A549 (cell line): Measurements from ENCODE around the gene CACNA1H. TPM values are rescaled to one million over a fixed set of nuclear protein-coding genes. Genes with fewer than 3 reads are reported as not detected.
A peak's percentile ranks its signal among the peaks of the same experiment; 100 is the strongest.

Experiments used
- ATAC-seq, 2 experiments: fragments of 200-7000 bp in 1 of 2; fragments of >200 bp in 1 of 2; cut with Nextera tagmentation in 1 of 2; cut with Tn5 transposase in 1 of 2; 3 replicates each; pipeline versions ENCODE4 v1.8.0 to v1.9.1; 2018 to 2020; ENCODE audit warnings: mild to moderate bottlenecking in 1 of 2, moderate library complexity in 1 of 2
- CTCF ChIA-PET: fragments of 300-600 bp; sonication (Branson Sonifier 250); formaldehyde crosslinking; extraction: SDS; loops from one replicate; lab custom pipeline; 2021; ENCODE audit warnings: antibody characterized with exemption, inconsistent platforms; lab: Yijun Ruan, JAX
- POLR2A ChIA-PET: fragments of 350-600 bp; formaldehyde crosslinking; extraction: SDS; loops from one replicate; lab custom pipeline; 2021; ENCODE audit warnings: antibody characterized with exemption, inconsistent platforms; lab: Yijun Ruan, JAX
- DNase-seq, 2 experiments: peaks; one replicate each; pipeline versions ENCODE4 v3.0.0 to v3.0.0-alpha.2; 2011 to 2016; ENCODE audit warnings: low read depth in 1 of 2, low spot score in 1 of 2
- FAIRE-seq: peaks from 2 replicates; lab custom pipeline; 2011; peaks lifted over from hg19 to GRCh38; lab: Jason Lieb, UNC
- H3K27ac ChIP-seq, 2 experiments: fragments of >200 bp; sonication (Bioruptor Twin); formaldehyde crosslinking; 3 replicates each; pipeline ENCODE4 v1.5.1; 2016 to 2017
- H3K4me1 ChIP-seq: fragments of >200 bp; sonication (Bioruptor Twin); formaldehyde crosslinking; 3 replicates; pipeline ENCODE4 v1.6.1; 2016
- H3K4me2 ChIP-seq: fragments of >200 bp; sonication (Bioruptor Twin); formaldehyde crosslinking; 3 replicates; pipeline ENCODE4 v1.6.1; 2016
- H3K4me3 ChIP-seq: fragments of >200 bp; sonication (Bioruptor Twin); formaldehyde crosslinking; 3 replicates; pipeline ENCODE4 v1.5.1; 2016
- H3K9me3 ChIP-seq: fragments of >200 bp; sonication (Bioruptor Twin); formaldehyde crosslinking; 3 replicates; pipeline ENCODE4 v1.6.1; 2016
- ATOH8 ChIP-seq: fragments of 250-450 bp; sonication (Bioruptor Pico); IDR thresholded peaks from 2 replicates; pipeline ENCODE4 v1.5.0; 2020; ENCODE audit warnings: low read depth, mild to moderate bottlenecking, moderate library complexity
- CBX2 ChIP-seq: fragments of 200-600 bp; sonication (generic); IDR thresholded peaks from 2 replicates; pipeline ENCODE4 v1.6.1; 2016; ENCODE audit warnings: low read depth, mild to moderate bottlenecking, borderline replicate concordance
- CEBPB ChIP-seq, 2 experiments: fragments of >200 bp in 1 of 2; sonication (Bioruptor Twin) in 1 of 2; formaldehyde crosslinking in 1 of 2; IDR thresholded peaks; 2 replicates each; pipeline ENCODE4 v1.6.1; 2012 to 2016
- CHD4 ChIP-seq: fragments of 200-600 bp; sonication (generic); IDR thresholded peaks from 2 replicates; pipeline ENCODE4 v1.6.1; 2016; ENCODE audit warnings: antibody characterized with exemption, mild to moderate bottlenecking, borderline replicate concordance
- EHF ChIP-seq: fragments of 250-450 bp; sonication (Bioruptor Pico); IDR thresholded peaks from 2 replicates; pipeline ENCODE4 v1.5.0; 2020; ENCODE audit warnings: mild to moderate bottlenecking
- EP300 ChIP-seq, 2 experiments: fragments of >200 bp; sonication (Bioruptor Twin); formaldehyde crosslinking; IDR thresholded peaks; 2 replicates in 1 of 2; 3 replicates in 1 of 2; pipeline ENCODE4 v1.6.1; 2016 to 2017
- GATA3 ChIP-seq: IDR thresholded peaks from 2 replicates; pipeline ENCODE4 v1.6.1; 2012; ENCODE audit warnings: borderline replicate concordance
- HDAC2 ChIP-seq: fragments of 200-600 bp; sonication (generic); IDR thresholded peaks from 2 replicates; pipeline ENCODE4 v1.6.1; 2016
- HEYL ChIP-seq: fragments of 250-450 bp; sonication (Bioruptor Pico); IDR thresholded peaks from 2 replicates; pipeline ENCODE4 v1.8.0; 2021; ENCODE audit warnings: mild to moderate bottlenecking, moderate library complexity
- JUN ChIP-seq, 2 experiments: fragments of >200 bp; sonication (Bioruptor Twin); formaldehyde crosslinking; IDR thresholded peaks; 2 replicates in 1 of 2; 3 replicates in 1 of 2; pipeline ENCODE4 v1.6.1; 2016 to 2017
- KDM1A ChIP-seq: fragments of 200-600 bp; sonication (generic); IDR thresholded peaks from 2 replicates; pipeline ENCODE4 v1.6.1; 2016; ENCODE audit warnings: low read depth, mild to moderate bottlenecking
- KDM5A ChIP-seq: fragments of 200-600 bp; sonication (generic); IDR thresholded peaks from 2 replicates; pipeline ENCODE4 v1.6.1; 2016; ENCODE audit warnings: antibody characterized with exemption, mild to moderate bottlenecking
- NPAS2 ChIP-seq: fragments of 250-450 bp; sonication (Bioruptor Pico); IDR thresholded peaks from 2 replicates; pipeline ENCODE4 v1.8.0; 2022; ENCODE audit warnings: mild to moderate bottlenecking, moderate library complexity, borderline replicate concordance
- PHF8 ChIP-seq: fragments of 200-600 bp; sonication (generic); IDR thresholded peaks from 2 replicates; pipeline ENCODE4 v1.6.1; 2016; ENCODE audit warnings: low read depth, mild to moderate bottlenecking, antibody characterized with exemption, moderate library complexity, borderline replicate concordance
- RARB ChIP-seq: fragments of 250-450 bp; sonication (Bioruptor Pico); IDR thresholded peaks from 2 replicates; pipeline ENCODE4 v1.8.0; 2021; ENCODE audit warnings: mild to moderate bottlenecking, moderate library complexity
- RCOR1 ChIP-seq: fragments of 150-350 bp; IDR thresholded peaks from 2 replicates; pipeline ENCODE4 v1.6.1; 2014; ENCODE audit warnings: antibody characterized with exemption, low read length, low read depth
- RFX5 ChIP-seq: fragments of 450-650 bp; IDR thresholded peaks from 2 replicates; pipeline ENCODE4 v1.7.1; 2014; ENCODE audit warnings: antibody characterized with exemption, mild to moderate bottlenecking, moderate library complexity
- RNF2 ChIP-seq: fragments of 200-600 bp; sonication (generic); IDR thresholded peaks from 2 replicates; pipeline ENCODE4 v1.6.1; 2016; ENCODE audit warnings: low read depth, mild to moderate bottlenecking, antibody characterized with exemption, moderate library complexity, borderline replicate concordance
- TP53 ChIP-seq: fragments of 250-450 bp; sonication (Bioruptor Pico); IDR thresholded peaks from 2 replicates; pipeline ENCODE4 v1.5.0; 2021; ENCODE audit warnings: mild to moderate bottlenecking, moderate library complexity
- USF2 ChIP-seq: fragments of 450-650 bp; IDR thresholded peaks from 2 replicates; pipeline ENCODE4 v1.6.1; 2014; ENCODE audit warnings: antibody characterized with exemption
- ZFP36 ChIP-seq: fragments of 450-650 bp; IDR thresholded peaks from 2 replicates; pipeline ENCODE4 v1.6.1; 2014; ENCODE audit warnings: borderline replicate concordance; ENCODE audit not compliant: partially characterized antibody
- WGBS: methylation state at CpG from one replicate; pipeline ENCODE4 v1.1.6; 2017; ENCODE audit errors: missing lambda C conversion rate; 5-methylcytosine and 5-hydroxymethylcytosine counted together
- polyA plus RNA-seq, 4 experiments: library from polyadenylated mRNA; depleted of rRNA in 3 of 4; stranded (reverse); fragments of >200 nt; fragmentation: RNase III in 1 of 4; extraction: RNeasy Plus Mini Kit Qiagen cat#74134 plus additional on column Dnase treatment in 1 of 4; gene quantifications; 2 replicates in 3 of 4; 3 replicates in 1 of 4; pipeline ENCODE4 v1.2.3, GENCODE V29; 2011 to 2017
- TF ChIP-seq, protein P1 (sequence below): fragments of 200-600 bp; sonication (generic); IDR thresholded peaks from 2 replicates; pipeline ENCODE4 v1.6.1; 2016; ENCODE audit warnings: antibody characterized with exemption, mild to moderate bottlenecking, moderate library complexity
- TF ChIP-seq, protein P2 (sequence below): IDR thresholded peaks from 2 replicates; pipeline ENCODE4 v1.6.1; 2012

Gene CACNA1H
- polyA plus RNA-seq, 2 of the 4 experiments (the other 2 are of a cell fraction): 7.2 to 15.8 TPM

DNA sequence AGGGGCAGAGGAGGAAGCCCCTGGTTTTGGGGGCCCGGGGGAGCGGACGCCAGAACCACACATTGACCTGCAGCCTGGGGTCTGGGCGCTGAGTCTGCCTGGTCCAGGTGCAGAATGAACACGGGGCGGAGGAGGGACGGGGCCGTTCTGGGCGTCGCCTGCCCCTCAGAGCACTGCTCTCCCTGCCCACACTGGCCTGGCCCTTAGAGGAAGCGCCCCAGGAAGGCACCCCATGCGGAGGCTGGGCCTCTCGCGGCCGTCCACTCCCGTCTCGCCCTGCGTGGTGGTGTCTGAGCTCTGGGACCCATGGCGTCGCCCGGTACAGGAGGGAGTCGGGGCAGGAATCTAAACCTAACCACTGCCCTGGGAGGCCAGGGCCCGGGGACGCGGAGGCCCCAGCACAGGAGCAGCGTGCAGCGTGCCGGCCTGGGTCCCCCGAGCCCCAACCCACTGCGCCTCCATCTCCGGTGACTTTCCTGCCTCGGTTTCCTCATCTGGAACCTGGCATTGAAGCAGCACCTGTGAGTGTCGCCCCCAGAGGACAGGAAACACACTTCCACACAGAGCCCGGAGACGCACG is 107.3 kb downstream of the CACNA1H start:
- no peak for DNase-seq
- no peak for ATAC-seq
- no peak overlapping the region for H3K4me2 ChIP-seq
- no peak for FAIRE-seq
- H3K4me1 ChIP-seq: 0 out of 3 replicates have a peak, but pooled peaks cover 5% of the 10 kb centered on the region
- no peaks in the 10 kb centered on the region for H3K9me3 ChIP-seq
- CTCF ChIA-PET: no interaction called here
- POLR2A ChIA-PET: no interaction called here
- no peak overlapping the region for H3K4me3 ChIP-seq
- TF ChIP-seq EP300 (IDR thresholded peaks at IDR 0.05) (no peak), HDAC2 (no peak), TP53 (CRISPR knock-in tag) (no peak), CBX2 (no peak), RFX5 (no peak), GATA3 (no peak), NPAS2 (CRISPR knock-in tag) (no peak), ZFP36 (no peak), USF2 (no peak), HEYL (CRISPR knock-in tag) (no peak), PHF8 (no peak), CEBPB (IDR thresholded peaks at IDR 0.05) (no peak), CHD4 (no peak)
- TF ChIP-seq, protein P1, sequence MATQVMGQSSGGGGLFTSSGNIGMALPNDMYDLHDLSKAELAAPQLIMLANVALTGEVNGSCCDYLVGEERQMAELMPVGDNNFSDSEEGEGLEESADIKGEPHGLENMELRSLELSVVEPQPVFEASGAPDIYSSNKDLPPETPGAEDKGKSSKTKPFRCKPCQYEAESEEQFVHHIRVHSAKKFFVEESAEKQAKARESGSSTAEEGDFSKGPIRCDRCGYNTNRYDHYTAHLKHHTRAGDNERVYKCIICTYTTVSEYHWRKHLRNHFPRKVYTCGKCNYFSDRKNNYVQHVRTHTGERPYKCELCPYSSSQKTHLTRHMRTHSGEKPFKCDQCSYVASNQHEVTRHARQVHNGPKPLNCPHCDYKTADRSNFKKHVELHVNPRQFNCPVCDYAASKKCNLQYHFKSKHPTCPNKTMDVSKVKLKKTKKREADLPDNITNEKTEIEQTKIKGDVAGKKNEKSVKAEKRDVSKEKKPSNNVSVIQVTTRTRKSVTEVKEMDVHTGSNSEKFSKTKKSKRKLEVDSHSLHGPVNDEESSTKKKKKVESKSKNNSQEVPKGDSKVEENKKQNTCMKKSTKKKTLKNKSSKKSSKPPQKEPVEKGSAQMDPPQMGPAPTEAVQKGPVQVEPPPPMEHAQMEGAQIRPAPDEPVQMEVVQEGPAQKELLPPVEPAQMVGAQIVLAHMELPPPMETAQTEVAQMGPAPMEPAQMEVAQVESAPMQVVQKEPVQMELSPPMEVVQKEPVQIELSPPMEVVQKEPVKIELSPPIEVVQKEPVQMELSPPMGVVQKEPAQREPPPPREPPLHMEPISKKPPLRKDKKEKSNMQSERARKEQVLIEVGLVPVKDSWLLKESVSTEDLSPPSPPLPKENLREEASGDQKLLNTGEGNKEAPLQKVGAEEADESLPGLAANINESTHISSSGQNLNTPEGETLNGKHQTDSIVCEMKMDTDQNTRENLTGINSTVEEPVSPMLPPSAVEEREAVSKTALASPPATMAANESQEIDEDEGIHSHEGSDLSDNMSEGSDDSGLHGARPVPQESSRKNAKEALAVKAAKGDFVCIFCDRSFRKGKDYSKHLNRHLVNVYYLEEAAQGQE: no peak
- WGBS: 52% methylated on average over 28 of the region's 36 CpGs
- no peak overlapping the region for H3K27ac ChIP-seq

- CTCF ChIA-PET: interaction anchor here (0.7 to 1.9 kb wide), 3 partner anchors 12 to 91 kb away, joined by 3 to 5 read pairs (median 4); no protein-coding TSS in a partner anchor
- Histone ChIP-seq H3K4me3 (no peak overlapping the region), H3K9me3 (no peaks in the 10 kb centered on the region), H3K4me2 (no peak overlapping the region), H3K27ac (no peak overlapping the region), H3K4me1 (0 out of 3 replicates have a peak, but pooled peaks cover 5% of the 10 kb centered on the region)
- FAIRE-seq (no peak), ATAC-seq (peak in 1 of 2 experiments; percentile 17; a peak in 3 of 6 replicates), DNase-seq (no peak)
- TF ChIP-seq ATOH8 (CRISPR knock-in tag) (no peak), EHF (no peak), HDAC2 (no peak), JUN (IDR thresholded peaks at IDR 0.05) (no peak), KDM5A (no peak), RCOR1 (no peak), KDM1A (no peak), RNF2 (no peak), RARB (CRISPR knock-in tag) (no peak)
- TF ChIP-seq, protein P2, sequence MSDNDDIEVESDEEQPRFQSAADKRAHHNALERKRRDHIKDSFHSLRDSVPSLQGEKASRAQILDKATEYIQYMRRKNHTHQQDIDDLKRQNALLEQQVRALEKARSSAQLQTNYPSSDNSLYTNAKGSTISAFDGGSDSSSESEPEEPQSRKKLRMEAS: no peak
- WGBS: 27% methylated on average over 28 of the region's 47 CpGs
- POLR2A ChIA-PET: no interaction called here
Observed at GRCh38 chr16:1261131-1261892, 108.4 kb downstream of the CACNA1H start.
